COLO668 (cell line): ENCODE data around the gene CDK14.
A peak's percentile ranks its signal among the peaks of the same experiment; 100 is the strongest.

Source experiments
- DNase-seq: peaks from one replicate; lab custom pipeline; 2025; ENCODE audit not compliant: unreplicated experiment; lab: John Stamatoyannopoulos, UW

The CDK14 gene

DNA sequence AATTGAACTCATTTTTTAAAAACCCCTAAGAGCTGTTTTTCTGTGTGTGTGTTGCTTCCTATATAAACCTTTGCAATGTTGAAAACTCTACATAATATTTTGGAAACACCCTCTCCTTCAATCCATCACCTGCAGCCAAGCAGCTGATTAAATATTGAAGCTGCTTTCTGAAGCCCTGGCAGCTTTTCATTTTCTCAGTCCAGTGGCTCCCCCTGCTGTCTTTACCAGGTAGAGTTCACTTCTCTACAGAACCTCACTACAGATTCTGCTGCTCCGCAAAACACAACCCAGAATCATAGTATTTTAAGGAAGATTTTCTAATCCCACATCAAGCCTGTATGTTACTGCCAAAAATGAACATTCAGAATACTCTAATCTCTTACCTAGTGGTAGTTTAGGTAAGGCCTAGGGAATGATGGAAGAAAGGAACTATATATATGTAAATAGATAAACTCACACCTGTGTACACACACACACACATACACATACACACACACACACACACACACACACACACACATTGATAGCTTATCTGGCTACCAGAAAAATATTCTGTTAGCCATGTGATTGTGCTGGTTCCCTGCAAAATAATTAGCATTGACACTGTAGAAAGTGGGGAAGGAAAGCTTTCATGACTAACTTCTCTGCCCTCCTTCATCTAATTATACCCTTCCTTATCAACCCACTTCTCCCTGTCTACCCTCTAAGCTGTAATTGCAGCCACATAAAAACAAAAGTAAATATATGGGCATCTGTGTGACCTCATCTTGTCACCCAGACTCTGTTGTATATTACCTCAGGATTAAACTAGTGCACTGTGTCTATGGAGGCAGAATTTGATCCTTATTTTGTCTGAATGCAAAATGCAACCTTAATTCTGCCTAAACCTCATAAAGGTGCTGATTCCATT is 438.6 kb downstream of the CDK14 start:
- peak; percentile 83 for DNase-seq

DNA sequence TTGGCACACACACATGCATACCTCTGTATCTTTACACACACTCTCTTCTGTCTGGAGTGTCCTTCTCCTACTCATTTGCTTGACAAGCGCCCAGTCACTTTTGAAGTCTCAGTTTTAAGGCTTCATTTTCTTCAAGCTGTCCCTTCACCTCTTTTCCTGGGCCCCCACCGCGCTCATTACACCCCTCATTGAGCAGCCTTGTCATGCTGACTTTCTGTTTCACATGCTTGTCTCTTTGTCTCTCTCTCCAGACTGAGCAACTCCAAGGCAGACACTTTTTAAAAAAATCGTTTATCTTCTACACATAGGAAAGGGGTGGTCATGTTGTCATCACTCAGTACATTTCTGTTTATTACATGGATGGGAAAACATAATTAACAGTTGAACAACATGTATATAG is 442.9 kb downstream of the CDK14 start:
- DNase-seq = no peak

DNA sequence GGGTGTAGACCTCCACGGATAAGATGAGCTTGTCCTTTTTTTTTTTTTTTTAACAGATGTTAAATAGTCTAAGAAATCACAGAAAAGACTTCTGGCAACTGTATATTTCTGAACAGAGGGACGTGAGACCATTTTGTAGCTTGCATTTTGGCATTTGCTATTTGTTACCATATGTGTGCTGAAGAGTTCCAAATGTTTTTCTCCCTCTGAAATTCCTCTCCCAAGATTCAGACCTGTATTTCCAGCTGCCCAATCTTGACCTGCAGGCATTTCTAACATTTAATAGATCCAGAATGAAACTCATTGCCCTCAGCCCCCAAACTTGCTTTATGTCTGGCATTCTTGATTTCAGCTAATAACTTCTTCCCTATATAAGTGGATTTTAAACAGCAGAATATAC is 445.0 kb downstream of the CDK14 start:
- no peak for DNase-seq

DNA sequence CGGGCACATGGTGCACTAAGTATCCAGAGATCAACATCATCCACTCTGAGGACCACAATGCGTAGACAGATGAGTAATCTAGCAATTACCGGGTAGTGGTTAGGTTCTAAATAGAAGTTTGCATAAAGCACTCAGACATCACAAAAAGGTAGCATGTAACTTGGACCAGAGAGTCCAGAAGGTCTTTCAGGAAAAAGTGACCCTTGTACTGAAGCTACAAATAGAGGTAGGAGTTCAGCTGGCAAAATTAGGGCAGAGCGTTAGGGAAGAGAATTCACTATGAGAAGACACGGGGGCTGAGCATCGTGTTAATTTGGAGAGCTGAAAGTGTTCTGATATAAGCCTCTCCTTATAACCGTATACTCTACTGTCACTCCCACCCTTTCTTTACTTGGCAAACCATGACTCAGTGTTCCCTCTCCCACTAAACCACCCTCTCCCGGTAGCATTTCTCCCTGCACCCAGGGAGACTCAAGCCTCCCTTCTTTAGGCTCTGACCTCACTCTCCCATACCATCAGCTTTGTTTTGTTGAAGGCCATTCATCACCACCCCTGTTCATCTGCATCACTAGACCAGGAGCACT is 445.9 kb downstream of the CDK14 start:
- DNase-seq = no peak

DNA sequence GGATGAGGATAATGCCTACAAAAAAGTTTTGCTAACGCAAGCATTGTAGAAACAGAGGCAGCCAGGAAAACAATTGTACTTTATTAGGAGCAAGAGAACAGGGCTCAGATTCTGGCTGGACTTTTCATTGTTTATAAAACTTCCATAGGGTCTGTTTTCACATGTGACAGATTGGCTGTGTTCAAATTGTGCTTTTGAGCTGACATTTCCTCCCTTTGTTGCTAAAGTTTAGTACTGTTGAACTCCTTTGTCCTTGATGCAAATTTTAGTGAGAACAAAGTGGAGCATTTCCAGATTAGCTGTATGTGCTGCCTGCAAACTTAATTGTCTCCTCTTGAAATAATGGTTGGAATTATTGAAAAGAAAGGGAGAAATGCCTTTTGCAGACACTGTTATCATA is 447.1 kb downstream of the CDK14 start:
- DNase-seq = no peak

DNA sequence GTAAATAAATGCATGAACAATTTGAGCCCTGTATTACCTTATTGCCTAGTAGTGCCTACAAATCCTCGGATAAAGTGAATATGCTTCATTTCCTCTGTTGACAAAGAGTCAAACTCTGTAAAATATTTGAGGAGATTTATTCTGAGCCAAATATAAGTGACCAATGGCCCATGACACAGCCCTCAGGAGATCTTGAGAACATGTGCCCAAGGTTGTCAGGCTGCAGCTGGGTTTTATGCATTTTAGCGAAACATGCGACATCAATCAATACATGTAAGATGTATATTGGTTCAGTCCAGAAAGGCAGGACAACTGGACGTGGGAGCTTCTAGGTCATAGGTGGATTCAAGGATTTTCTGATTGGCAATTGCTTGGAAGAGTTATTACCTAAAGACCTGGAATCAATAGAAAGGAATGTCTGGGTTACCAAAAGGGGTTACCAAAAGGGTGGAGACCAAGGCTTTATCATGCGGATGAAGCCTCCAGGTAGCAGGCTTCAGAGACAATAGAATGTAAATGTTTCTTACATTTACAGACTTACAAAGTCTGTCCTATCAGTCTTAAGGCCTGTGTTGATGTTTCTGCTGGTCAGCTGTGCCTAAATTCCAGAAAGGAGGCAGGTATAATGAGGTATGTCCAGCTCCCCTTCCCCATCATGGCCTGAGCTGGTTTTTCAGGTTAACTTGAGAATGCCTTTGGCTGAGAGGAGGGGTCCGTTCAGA is 448.0 kb downstream of the CDK14 start:
- DNase-seq = no peak

DNA sequence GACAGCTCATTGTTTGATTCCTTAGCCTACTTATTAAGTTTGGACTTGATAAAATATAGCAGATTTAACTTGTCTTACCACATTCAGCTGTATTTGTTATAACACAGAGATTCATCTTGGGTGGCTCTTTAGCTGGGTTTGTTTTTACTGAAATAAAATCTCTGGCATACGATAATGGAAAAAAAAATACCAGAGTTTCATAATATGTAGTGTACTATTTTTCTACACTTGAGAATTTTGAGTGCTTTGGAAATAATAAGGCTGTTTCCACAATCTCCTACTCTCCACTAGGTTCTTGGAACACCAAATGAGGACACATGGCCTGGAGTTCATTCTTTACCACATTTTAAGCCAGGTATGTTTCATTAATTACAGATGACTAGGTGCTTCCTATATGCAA is 449.5 kb downstream of the CDK14 start:
- DNase-seq = no peak

DNA sequence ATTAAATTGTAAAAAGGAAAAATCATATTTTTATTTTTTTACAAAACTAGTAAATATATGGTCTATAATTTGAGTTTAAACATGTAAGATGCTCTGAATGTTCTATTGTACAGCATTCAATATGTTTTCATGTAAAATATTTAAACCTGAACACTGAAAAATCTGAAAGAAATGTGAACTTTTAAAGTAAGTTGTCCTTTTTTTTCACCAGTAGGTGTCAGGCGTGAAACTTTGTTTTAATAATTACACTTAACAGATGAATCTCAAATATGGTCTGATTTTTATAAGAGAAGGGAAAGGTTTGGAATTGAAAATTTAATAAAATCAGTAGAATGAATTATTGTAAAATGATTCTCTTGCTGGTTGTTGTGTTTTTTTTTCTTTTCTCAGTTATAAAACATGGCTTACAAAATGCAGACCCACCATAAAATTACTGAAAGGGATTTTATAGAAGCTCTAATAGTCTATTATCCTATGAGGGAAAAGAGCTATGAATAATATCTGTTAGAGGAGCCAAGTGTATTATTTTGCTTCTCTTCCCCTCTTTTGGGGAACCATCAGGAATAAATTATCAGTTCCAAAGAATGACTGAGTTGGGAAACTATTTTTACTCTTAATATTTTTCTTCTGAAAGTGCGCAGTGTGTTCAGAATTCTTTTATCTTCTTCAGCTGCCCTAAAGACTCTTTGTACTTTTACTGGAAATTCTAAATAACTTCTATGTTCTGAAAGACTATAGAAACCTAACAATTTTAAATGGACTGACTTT is 450.4 kb downstream of the CDK14 start:
- DNase-seq = no peak

DNA sequence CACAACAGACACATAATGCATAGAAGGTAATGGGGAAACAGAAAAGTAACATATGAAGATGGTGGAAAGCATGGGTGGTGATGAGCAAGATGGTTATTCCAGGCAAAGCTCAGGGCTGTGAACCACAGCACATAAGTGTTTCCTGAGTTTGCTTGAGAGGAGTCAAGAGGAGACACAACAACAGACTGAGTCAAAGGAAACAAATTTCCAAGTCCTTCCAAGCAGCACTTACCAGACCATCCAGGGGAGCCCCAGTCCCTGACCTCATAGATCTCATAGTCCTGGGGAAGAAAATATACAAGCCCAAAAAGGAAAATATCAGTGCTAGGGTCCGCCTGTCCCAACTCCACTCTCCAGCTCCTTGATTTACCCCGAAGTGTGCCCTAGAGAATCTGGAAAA is 451.5 kb downstream of the CDK14 start:
- DNase-seq = no peak

DNA sequence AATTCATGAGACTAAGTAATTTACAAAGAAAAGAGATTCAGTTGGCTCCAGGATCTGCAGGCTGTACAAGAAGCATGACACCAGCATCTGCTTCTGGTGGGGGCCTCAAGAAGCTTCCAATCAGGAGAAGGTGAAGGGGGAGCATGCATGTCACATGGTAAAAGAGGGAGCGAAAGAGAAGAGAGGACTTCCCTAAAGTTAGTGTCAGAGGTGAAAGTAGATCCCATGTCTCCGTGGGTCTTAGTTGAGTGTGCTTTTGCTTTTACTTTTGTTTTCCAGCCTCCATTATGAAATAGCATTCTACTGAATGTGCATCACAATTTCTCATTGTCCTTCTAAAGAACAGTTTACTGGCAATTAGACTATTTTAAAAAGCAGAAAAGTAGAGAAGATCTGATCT is 454.6 kb downstream of the CDK14 start:
- no peak for DNase-seq

DNA sequence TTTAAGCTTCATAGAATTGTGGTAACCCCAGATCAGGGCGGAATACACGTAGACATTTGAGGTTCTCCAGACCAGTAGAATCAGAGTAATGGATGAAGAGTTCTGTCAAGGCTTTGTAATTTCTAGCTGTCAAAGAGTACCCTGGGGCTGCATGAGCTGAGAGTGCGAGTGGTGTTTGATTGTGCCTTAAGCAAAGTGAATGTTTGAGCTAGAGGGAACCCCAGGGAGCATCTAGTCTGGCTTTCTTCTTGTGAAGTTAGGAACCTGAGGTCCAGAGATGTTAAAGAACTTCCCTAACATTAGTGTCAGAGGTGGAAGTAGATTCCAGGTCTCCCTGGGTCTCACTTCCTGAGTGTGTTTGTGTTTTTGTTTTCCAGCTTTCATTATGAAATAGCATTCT is 455.8 kb downstream of the CDK14 start:
- no peak for DNase-seq

DNA sequence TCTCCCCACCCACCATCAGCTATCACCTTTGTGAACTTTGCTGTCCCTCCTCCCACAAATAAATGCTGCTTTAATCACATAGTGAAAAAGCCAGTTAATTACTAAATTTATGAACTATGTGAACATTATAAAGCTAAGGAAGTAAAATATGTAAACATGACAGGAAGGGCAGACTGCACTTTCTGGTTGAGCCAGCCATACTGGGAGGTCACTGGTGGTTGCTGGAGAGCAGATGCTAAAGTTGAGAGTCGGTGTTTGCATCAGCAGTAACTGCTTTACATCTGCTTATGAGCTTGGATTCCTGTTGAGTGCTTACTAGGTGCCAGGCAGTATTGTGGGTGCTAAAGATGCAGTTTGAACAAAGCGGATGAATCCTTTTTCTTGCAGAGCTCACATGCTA is 458.3 kb downstream of the CDK14 start:
- no peak for DNase-seq

DNA sequence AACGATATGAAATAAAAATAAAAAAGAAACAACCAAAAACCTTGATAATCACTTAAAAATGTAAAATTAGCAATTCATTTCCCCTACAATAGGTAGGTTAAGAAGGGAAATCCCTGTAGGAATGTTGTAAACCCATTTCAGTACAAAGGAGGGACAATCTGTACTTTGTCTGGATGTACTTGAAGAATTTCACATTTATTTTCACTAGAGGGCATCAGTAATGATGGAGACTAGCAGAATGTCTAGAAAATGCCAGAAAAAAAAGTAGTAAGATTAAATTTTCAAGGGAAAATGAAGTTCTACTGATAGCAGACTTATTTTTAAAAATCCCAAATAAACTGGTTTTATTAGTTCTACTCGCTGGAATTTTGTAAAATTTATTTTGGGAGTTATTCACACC is 459.1 kb downstream of the CDK14 start:
- no peak for DNase-seq

DNA sequence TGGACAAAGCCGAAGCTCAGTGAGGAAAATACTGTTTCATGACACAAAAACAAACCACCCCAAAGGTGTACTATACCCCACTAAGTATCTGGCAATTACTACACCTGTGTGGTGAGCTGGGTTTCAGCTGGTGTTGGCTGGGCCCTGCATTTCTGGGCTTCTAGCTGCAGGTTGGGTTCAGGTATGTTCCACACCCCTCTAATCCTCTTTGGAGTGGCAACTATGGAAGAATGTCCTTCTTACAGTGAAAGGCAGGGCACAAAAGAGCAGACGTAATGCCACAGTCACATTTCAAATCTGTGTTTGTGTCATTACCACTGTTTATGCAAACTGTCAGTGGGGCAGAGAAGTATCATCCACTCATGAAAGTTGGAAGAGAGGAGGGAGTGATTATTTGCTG is 466.6 kb downstream of the CDK14 start:
- DNase-seq = no peak

DNA sequence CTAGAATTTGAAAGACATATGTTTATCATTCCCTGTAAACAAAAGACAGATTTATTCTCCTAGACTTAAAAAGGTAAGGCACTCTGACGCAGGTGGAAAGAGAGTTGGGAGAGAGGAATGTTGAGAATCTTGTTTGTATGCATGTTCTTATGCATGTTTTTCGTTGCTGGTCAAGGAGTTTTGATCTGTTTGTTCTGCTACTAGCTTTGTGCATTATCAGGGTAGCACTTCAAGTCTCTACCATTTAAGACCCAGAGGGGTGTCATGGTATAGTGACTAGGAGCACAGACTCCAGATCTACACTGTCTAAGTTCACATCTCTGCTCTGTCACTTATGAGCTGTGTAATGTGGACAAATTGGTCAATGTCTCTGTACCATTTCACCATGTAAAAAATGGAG is 467.9 kb downstream of the CDK14 start:
- no peak for DNase-seq

DNA sequence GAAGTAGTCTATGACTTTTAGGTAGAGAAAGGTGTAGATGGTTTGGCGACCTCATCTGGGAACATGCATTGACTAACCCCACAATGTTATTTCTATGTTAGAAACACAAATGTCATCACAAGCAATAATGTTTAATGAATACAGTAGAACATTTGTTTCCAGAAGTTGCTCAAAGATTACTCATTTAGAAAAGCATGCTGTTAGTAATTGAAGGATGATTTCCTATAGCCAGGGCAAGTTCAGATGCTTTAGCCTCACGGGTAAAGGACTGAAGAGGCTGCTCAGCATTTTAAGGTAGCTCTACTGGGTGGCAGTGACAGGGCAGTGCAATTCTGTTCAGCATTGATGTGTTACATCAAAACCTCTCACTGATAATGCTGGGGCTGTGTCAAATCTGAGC is 468.8 kb downstream of the CDK14 start:
- no peak for DNase-seq

DNA sequence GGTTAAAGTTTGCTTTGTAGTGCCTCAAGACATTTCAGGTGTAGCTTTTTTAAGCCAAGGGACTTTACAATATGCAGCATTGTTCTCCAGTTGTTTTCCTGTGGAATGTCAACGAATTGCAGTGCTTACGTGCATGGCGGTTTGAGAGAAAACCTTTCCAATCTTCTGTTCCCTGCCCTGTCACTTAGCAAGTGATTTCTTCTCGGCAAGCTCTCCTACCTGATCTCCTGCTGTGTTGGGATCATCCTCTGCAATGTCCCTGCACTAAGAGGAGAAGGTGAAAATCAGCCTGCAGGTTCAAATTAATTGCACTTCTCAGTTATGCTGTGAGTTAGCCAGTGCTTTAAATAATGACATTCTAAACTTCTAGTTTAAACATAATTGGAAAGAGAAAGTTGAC is 470.5 kb downstream of the CDK14 start:
- no peak for DNase-seq

DNA sequence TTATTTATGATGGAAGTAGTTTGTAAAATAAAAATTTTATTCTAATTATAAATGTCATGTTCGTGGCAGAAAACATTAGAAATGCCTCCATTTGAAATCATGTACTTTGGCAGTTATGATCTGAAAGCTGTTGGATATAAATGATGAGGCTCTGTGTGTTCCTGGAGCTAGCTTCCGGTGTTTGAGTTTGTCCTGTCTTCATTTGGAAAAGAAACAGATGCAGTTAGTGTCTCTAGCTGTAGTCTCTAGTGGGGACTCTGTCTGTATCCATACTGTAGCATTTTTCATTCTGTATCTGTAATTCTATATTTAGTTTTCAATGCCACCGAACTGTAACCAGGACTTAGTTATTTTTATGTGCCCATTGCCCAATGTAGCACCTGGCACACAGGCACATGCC is 471.1 kb downstream of the CDK14 start:
- no peak for DNase-seq

DNA sequence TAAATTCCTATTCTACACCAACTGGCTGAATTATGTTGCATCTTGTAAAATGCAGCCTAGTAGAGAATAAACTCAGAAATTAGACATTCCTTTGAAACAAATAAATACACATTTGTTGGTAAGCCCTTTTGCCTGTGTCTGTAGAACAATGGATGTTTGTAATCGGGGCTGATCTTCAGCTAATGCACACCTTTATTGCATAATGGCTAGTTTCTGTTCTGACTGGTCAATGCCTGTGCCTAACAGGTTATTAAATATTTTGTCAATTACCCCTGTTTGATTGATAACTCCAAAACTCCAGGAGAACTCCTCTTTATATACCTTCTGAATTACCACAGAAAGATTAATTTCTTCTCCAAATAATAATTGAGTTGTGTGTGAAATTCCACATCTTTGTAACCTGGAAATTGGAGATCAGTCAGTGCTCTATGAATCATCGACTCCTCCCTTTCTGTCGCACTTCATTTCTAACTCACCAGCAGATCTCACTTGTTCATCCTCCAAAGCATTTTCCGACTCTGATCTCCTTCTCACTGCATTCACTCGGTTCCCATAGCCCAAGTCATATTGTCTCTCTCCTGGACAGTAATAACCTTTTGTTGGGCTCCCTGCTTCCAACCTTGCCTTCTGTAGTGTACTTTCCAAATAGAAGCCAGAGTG is 472.1 kb downstream of the CDK14 start:
- DNase-seq = no peak

DNA sequence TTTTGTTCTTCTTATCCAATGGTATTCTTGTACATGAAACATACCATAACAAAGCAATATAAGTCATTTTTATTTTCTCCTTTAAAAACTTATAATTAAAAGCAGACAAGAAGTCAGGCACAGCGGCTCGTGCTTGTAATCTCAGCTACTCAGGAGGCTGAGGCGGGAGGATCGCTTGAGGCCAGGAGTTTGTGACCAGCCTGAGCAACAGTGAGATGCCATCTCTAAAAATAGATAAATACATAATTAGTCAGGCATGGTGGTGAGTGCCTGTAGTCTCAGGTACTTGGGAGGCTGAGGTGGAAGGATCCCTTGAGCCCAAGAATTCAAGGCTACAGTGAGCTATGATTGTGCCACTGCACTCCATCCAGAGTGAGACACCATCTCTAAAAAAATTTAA is 473.0 kb downstream of the CDK14 start:
- DNase-seq = no peak

DNA sequence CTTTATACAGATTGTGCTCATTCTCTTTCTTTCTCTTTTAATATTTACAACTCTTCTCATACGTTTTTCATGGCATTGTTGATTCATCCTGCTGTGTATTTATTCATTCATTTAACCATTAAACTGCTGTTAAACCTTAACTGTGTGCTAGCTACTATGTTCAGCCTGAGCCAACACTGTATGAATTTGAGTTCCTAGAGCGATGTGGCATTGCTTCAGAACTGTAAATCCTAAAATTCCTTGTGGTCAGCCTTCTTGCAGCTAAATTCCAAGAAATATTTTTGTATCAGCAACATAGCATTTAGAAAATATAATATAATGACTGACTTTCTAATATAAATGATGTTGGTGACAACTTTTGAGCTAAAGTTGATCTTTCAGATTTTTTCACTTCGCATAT is 483.4 kb downstream of the CDK14 start:
- DNase-seq = no peak
